Measurements from ENCODE around the gene NFIB. TPM values are rescaled to one million over a fixed set of nuclear protein-coding genes. Genes with fewer than 3 reads are reported as not detected.

The NFIB gene
- total RNA-seq, 2 donors from 2014 or later: 5.3 to 14.1 TPM

- H3K36me3 Mint-ChIP-seq (ENCODE audit: low read depth): no peaks in the 10 kb centered on the region
- peaks cover 25% of the 10 kb centered on the region for H3K27me3 Mint-ChIP-seq (ENCODE audit: insufficient read depth)
- peaks cover 11% of the 10 kb centered on the region for H3K4me1 ChIP-seq (ENCODE audit: control insufficient read depth, insufficient read depth, low read length)
- no peak overlapping the region for H3K27ac ChIP-seq (ENCODE audit: low read depth, low read length)
- TF ChIP-seq, protein P1, sequence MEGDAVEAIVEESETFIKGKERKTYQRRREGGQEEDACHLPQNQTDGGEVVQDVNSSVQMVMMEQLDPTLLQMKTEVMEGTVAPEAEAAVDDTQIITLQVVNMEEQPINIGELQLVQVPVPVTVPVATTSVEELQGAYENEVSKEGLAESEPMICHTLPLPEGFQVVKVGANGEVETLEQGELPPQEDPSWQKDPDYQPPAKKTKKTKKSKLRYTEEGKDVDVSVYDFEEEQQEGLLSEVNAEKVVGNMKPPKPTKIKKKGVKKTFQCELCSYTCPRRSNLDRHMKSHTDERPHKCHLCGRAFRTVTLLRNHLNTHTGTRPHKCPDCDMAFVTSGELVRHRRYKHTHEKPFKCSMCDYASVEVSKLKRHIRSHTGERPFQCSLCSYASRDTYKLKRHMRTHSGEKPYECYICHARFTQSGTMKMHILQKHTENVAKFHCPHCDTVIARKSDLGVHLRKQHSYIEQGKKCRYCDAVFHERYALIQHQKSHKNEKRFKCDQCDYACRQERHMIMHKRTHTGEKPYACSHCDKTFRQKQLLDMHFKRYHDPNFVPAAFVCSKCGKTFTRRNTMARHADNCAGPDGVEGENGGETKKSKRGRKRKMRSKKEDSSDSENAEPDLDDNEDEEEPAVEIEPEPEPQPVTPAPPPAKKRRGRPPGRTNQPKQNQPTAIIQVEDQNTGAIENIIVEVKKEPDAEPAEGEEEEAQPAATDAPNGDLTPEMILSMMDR (conservative IDR thresholded peaks at IDR 0.05): no peak
- no peaks in the 10 kb centered on the region for H3K27me3 ChIP-seq (ENCODE audit: control insufficient read depth, insufficient read depth, low read length, poor library complexity, severe bottlenecking)
- H3K9ac ChIP-seq (ENCODE audit: extremely low read depth, low read length, poor library complexity, severe bottlenecking): no peak overlapping the region
- H3K4me3 Mint-ChIP-seq: no peak overlapping the region
- H3K36me3 ChIP-seq (ENCODE audit: control insufficient read depth, insufficient read depth, low read length): peaks cover 4% of the 10 kb centered on the region
- H3K27ac Mint-ChIP-seq: no peak overlapping the region
- no peak overlapping the region for H3K4me3 ChIP-seq (ENCODE audit: low read length)
- H3K9me3 ChIP-seq (ENCODE audit: control insufficient read depth, low read length): no peaks in the 10 kb centered on the region
- WGBS, 2 experiments (ENCODE audit: insufficient coverage in 1 of 2, insufficient read length in 1 of 2): 94 to 100% methylated on average over 2 of the region's 2 CpGs
- DNase-seq: no peak
- H3K9me3 Mint-ChIP-seq: no peaks in the 10 kb centered on the region
- H3K4me1 Mint-ChIP-seq: peaks cover 18% of the 10 kb centered on the region
Observed at GRCh38 chr9:14303100-14303499, 10.8 kb downstream of the NFIB start.

GRCh38 chr9:14302405-14302804 is 11.5 kb downstream of the NFIB start:
- Mint-ChIP-seq H3K9me3 (no peaks in the 10 kb centered on the region), H3K4me1 (peaks cover 18% of the 10 kb centered on the region), H3K27ac (no peak overlapping the region), H3K36me3 (ENCODE audit: low read depth) (no peaks in the 10 kb centered on the region), H3K27me3 (ENCODE audit: insufficient read depth) (peaks cover 18% of the 10 kb centered on the region), H3K4me3 (no peak overlapping the region)
- no peak overlapping the region for H3K27ac ChIP-seq (ENCODE audit: low read depth, low read length)
- H3K4me3 ChIP-seq (ENCODE audit: low read length): peak overlapping the region; percentile 32
- DNase-seq: no peak
- peaks cover 11% of the 10 kb centered on the region for H3K4me1 ChIP-seq (ENCODE audit: control insufficient read depth, insufficient read depth, low read length)
- WGBS, 2 experiments (ENCODE audit: insufficient coverage in 1 of 2, insufficient read length in 1 of 2): 43 to 58% methylated on average over 3 to 4 of the region's 4 CpGs
- H3K9me3 ChIP-seq (ENCODE audit: control insufficient read depth, low read length): no peaks in the 10 kb centered on the region
- TF ChIP-seq, protein P1 (conservative IDR thresholded peaks at IDR 0.05): no peak
- no peak overlapping the region for H3K9ac ChIP-seq (ENCODE audit: extremely low read depth, low read length, poor library complexity, severe bottlenecking)
- peaks cover 4% of the 10 kb centered on the region for H3K36me3 ChIP-seq (ENCODE audit: control insufficient read depth, insufficient read depth, low read length)
- H3K27me3 ChIP-seq (ENCODE audit: control insufficient read depth, insufficient read depth, low read length, poor library complexity, severe bottlenecking): no peaks in the 10 kb centered on the region

GRCh38 chr9:14301583-14302021 is 12.3 kb downstream of the NFIB start:
- no peak for DNase-seq
- H3K27ac ChIP-seq (ENCODE audit: low read depth, low read length): no peak overlapping the region
- H3K4me1 ChIP-seq (ENCODE audit: control insufficient read depth, insufficient read depth, low read length): peaks cover 11% of the 10 kb centered on the region
- peaks cover 1% of the 10 kb centered on the region for H3K36me3 ChIP-seq (ENCODE audit: control insufficient read depth, insufficient read depth, low read length)
- H3K4me3 ChIP-seq (ENCODE audit: low read length): peak overlapping the region; percentile 32
- Mint-ChIP-seq H3K27me3 (ENCODE audit: insufficient read depth) (peaks cover 11% of the 10 kb centered on the region), H3K27ac (no peak overlapping the region), H3K9me3 (no peaks in the 10 kb centered on the region), H3K4me3 (no peak overlapping the region), H3K36me3 (ENCODE audit: low read depth) (no peaks in the 10 kb centered on the region), H3K4me1 (peaks cover 18% of the 10 kb centered on the region)
- WGBS, 2 experiments (ENCODE audit: insufficient coverage in 1 of 2, insufficient read length in 1 of 2): 83% methylated on average over 1 of the region's 1 CpG; no CpG with 5 or more reads in 1 of the 2 experiments
- TF ChIP-seq, protein P1 (conservative IDR thresholded peaks at IDR 0.05): no peak
- H3K9me3 ChIP-seq (ENCODE audit: control insufficient read depth, low read length): no peaks in the 10 kb centered on the region
- no peak overlapping the region for H3K9ac ChIP-seq (ENCODE audit: extremely low read depth, low read length, poor library complexity, severe bottlenecking)
- H3K27me3 ChIP-seq (ENCODE audit: control insufficient read depth, insufficient read depth, low read length, poor library complexity, severe bottlenecking): no peaks in the 10 kb centered on the region

Measured in endodermal cell (in vitro differentiated cells).